Upper lobe of right lung (tissue), 1 donor: ENCODE results near the gene RBM11. TPM values are rescaled to one million over a fixed set of nuclear protein-coding genes. Genes with fewer than 3 reads are reported as not detected.

Experiments
- ATAC-seq: fragments of 200-7000 bp; cut with Tn5 transposase; one replicate; pipeline ENCODE4 v1.9.1; 2020; ENCODE audit warnings: mild to moderate bottlenecking, moderate library complexity
- DNase-seq: peaks from one replicate; pipeline ENCODE4 v3.0.0-alpha.2; 2020
- H3K27ac ChIP-seq: fragments of 200-600 bp; one replicate; pipeline ENCODE4 v1.8.0; 2022
- H3K27me3 ChIP-seq: fragments of 200-600 bp; one replicate; pipeline ENCODE4 v1.8.0; 2022; ENCODE audit warnings: mild to moderate bottlenecking
- H3K36me3 ChIP-seq: fragments of 200-600 bp; one replicate; pipeline ENCODE4 v1.8.0; 2022
- H3K4me1 ChIP-seq: fragments of 200-600 bp; one replicate; pipeline ENCODE4 v1.8.0; 2022
- H3K4me3 ChIP-seq: fragments of 200-600 bp; one replicate; pipeline ENCODE4 v1.8.0; 2022; ENCODE audit warnings: mild to moderate bottlenecking
- H3K9me3 ChIP-seq: fragments of 200-600 bp; one replicate; pipeline ENCODE4 v1.8.0; 2022
- intact Hi-C: fragments of 100-400 bp; cut with DNase I; formaldehyde crosslinking; loops from one replicate; pipeline ENCODE4 v1.11.0; 2022
- total RNA-seq: library from RNA; stranded (reverse); fragmentation: NEBNext Ultra II Directional; extraction: Animal tissue kit (Norgen Biotek cat#: 25700); gene quantifications from one replicate; pipeline ENCODE4 v1.2.1, GENCODE V29; 2021
- TF ChIP-seq, protein P1 (sequence below): fragments of 200-600 bp; IDR thresholded peaks from one replicate; pipeline ENCODE4 v1.8.0; 2022; ENCODE audit warnings: antibody characterized with exemption
- donor health status: DM: no; HTN: yes; CAD: no; lungs with severe emphysema.

The RBM11 gene
- total RNA-seq, 1 donor from 2014 or later = 1.7 TPM

DNA sequence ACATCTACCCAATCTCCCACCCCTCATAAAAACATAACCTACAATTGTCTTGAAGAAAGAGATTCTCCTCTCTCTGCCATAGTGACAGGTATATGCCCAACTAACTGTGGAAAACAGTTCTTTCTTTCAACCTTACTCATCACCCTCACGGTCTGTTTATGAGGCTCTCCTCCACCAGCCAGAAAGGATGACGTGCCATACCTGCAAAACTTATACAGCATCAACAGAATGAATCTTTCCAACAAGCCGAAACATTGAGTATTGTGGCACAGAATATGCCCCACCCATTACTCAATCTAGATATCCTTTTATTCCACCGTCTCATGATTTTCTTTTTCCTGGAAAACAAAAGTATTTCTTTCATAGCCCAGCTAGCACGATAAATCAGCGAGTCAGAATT lies 55.7 kb downstream of the RBM11 start:
- intact Hi-C loops = no loop called here
- no peaks in the 10 kb centered on the region for H3K36me3 ChIP-seq
- no peaks in the 10 kb centered on the region for H3K4me1 ChIP-seq

DNA sequence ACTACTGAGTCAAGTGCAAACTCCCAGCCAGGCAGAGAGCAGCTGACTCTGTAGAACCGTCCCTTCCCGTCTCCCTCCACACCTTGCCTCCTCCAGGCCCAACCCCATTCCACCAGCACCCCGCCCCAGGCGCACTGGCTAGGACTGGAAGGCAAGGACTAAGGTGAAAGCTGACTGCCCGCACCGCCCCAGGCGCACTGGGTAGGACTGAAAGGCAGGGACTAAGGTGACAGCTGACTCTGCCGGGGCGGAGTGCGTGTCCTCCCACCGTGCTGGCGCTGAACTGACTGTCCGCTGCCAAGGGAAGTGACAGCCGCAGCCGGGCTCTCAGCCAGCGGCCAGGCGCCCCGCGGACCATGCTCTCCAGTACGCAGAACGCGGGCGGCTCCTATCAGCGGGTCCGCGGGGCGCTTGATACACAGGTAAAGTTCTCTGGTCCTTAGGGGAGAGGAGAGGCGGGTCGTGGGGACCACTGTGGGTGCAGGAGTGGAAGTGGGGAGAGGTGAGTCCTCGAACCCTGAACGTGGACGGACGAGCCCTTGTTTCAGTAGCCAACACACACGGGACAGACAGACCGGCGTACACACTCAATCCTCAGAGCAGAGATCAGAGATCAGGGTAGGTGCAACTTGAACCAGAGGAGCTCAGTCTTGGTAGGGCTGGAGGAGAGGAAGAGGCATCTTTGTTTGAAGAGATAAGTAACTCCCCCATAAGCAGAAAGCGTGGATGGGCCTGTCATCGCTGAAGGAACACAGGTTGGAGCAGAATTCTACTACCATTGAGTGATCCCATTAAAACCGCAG lies 58.0 kb downstream of the RBM11 start:
- Histone ChIP-seq H3K36me3 (no peaks in the 10 kb centered on the region), H3K4me1 (no peaks in the 10 kb centered on the region), H3K4me3 (peak overlapping the region; percentile 35), H3K27ac (peak overlapping the region; percentile 20), H3K9me3 (no peaks in the 10 kb centered on the region), H3K27me3 (peaks cover 14% of the 10 kb centered on the region)
- ATAC-seq = peak; percentile 90
- DNase-seq = peak; percentile 88
- TF ChIP-seq, protein P1, sequence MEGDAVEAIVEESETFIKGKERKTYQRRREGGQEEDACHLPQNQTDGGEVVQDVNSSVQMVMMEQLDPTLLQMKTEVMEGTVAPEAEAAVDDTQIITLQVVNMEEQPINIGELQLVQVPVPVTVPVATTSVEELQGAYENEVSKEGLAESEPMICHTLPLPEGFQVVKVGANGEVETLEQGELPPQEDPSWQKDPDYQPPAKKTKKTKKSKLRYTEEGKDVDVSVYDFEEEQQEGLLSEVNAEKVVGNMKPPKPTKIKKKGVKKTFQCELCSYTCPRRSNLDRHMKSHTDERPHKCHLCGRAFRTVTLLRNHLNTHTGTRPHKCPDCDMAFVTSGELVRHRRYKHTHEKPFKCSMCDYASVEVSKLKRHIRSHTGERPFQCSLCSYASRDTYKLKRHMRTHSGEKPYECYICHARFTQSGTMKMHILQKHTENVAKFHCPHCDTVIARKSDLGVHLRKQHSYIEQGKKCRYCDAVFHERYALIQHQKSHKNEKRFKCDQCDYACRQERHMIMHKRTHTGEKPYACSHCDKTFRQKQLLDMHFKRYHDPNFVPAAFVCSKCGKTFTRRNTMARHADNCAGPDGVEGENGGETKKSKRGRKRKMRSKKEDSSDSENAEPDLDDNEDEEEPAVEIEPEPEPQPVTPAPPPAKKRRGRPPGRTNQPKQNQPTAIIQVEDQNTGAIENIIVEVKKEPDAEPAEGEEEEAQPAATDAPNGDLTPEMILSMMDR = no peak
- intact Hi-C loops = no loop called here

More for the DNA sequence above, 55.7 kb downstream of the RBM11 start:
- Histone ChIP-seq H3K4me3 (no peak overlapping the region), H3K9me3 (no peaks in the 10 kb centered on the region), H3K27ac (no peak overlapping the region), H3K27me3 (peaks cover 14% of the 10 kb centered on the region)
- no peak for ATAC-seq
- no peak for DNase-seq
- TF ChIP-seq, protein P1 = no peak

- no peaks in the 10 kb centered on the region for H3K9me3 ChIP-seq
- H3K36me3 ChIP-seq = no peaks in the 10 kb centered on the region
- peaks cover 14% of the 10 kb centered on the region for H3K27me3 ChIP-seq
- H3K27ac ChIP-seq = peak overlapping the region; percentile 3
- TF ChIP-seq, protein P1 = no peak
- ATAC-seq (peak; percentile 69), DNase-seq (no peak)
- H3K4me3 ChIP-seq = no peak overlapping the region
- intact Hi-C loops = no loop called here
- no peaks in the 10 kb centered on the region for H3K4me1 ChIP-seq
These were observed 59.8 kb downstream of the RBM11 start for GRCh38 chr21:14275702-14276205.

Other genes starting within 250 kb of the RBM11 start
- gene LIPI, start 5.2 kb upstream of the RBM11 start, total RNA-seq = not detected
- gene HSPA13, start 167.0 kb downstream of the RBM11 start, total RNA-seq = 24.9 TPM